Colonic mucosa (tissue), 4 donors: Measurements from ENCODE around the gene MTSS2. TPM values are rescaled to one million over a fixed set of nuclear protein-coding genes. Genes with fewer than 3 reads are reported as not detected.

Source experiments
- DNase-seq: peaks from one replicate; pipeline ENCODE4 v3.0.0-alpha.2; 2020
- H3K27ac ChIP-seq: fragments of 200-600 bp; one replicate; pipeline ENCODE4 v1.8.0; 2021
- H3K27me3 ChIP-seq: fragments of 200-600 bp; one replicate; pipeline ENCODE4 v1.8.0; 2021
- H3K36me3 ChIP-seq: fragments of 200-600 bp; one replicate; pipeline ENCODE4 v1.8.0; 2021
- H3K4me1 ChIP-seq: fragments of 200-600 bp; one replicate; pipeline ENCODE4 v1.8.0; 2021; ENCODE audit warnings: mild to moderate bottlenecking
- H3K4me3 ChIP-seq: fragments of 200-600 bp; one replicate; pipeline ENCODE4 v1.8.0; 2021
- H3K9ac ChIP-seq, 2 donors: one replicate each; pipeline ENCODE4 v1.7.0; 2013; ENCODE audit warnings: control low read depth in 2 of 2, low read depth in 2 of 2, low read length in 2 of 2
- H3K9me3 ChIP-seq: fragments of 200-600 bp; one replicate; pipeline ENCODE4 v1.8.0; 2021
- intact Hi-C: fragments of 100-400 bp; cut with DNase I; formaldehyde crosslinking; loops from one replicate; pipeline ENCODE4 v1.14.1; 2022
- total RNA-seq, 2 donors: library from RNA; stranded (reverse); fragmentation: NEBNext Ultra II Directional in 1 of 2; extraction: Animal tissue kit (Norgen Biotek cat#: 25700) in 1 of 2; gene quantifications; one replicate each; pipeline ENCODE4 v1.2.1, GENCODE V29; 2021
- TF ChIP-seq, protein P1 (sequence below): fragments of 200-600 bp; IDR thresholded peaks from one replicate; pipeline ENCODE4 v1.8.0; 2022; ENCODE audit warnings: antibody characterized with exemption, mild to moderate bottlenecking
- donor health status: healthy.
- donor health status: DM: no; HTN: no; CAD: no.
- donor health status: DM: no; HTN: no; CAD: no.

MTSS2 gene
- total RNA-seq, 2 donors from 2014 or later = 15.5 to 25.3 TPM

DNA sequence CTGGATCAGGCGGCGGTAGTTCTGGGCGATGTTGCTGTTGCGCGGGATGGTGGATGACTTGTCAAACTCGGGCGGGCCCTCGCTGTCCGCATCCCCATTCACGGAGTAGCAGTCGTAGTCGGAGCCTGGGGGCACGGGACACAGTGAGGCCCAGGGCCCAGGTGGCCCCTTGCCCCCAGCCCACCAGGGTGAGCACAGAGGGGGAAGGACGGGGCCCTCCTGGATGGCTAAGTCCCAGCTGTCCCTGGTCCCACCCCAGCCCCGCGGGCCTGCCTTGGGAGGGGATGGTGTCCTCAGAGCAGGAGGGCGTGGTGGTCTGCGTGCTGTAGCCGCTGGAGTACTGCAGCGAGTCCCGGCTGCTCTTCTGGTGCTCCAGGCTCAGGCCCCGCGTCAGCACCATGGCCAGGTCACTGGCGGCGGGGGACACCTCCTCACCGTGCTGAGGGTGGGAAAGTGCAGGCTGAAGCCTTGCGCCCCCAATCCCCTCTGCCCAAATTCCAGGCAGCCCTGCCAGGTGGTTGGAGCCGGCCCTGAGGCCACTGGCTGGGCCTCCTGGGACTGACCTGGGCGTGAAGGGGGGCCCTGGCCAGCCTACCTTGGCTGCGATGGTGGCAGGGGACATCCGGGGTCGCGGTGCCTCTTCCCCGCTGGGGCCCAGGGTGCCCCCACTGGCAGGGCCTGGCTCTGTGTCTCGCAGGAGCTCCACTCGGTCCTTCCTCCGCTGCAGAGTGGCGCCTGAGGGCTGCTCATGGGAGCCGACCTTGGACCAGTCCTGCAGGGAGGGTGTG is 21.3 kb downstream of the MTSS2 start:
- intact Hi-C loops = no loop called here
- Histone ChIP-seq H3K36me3 (no peaks in the 10 kb centered on the region), H3K27ac (no peak overlapping the region), H3K9me3 (no peaks in the 10 kb centered on the region), H3K4me1 (no peaks in the 10 kb centered on the region), H3K4me3 (no peak overlapping the region), H3K27me3 (no peaks in the 10 kb centered on the region), H3K9ac (no peak overlapping the region)
- no peak for DNase-seq
- TF ChIP-seq, protein P1, sequence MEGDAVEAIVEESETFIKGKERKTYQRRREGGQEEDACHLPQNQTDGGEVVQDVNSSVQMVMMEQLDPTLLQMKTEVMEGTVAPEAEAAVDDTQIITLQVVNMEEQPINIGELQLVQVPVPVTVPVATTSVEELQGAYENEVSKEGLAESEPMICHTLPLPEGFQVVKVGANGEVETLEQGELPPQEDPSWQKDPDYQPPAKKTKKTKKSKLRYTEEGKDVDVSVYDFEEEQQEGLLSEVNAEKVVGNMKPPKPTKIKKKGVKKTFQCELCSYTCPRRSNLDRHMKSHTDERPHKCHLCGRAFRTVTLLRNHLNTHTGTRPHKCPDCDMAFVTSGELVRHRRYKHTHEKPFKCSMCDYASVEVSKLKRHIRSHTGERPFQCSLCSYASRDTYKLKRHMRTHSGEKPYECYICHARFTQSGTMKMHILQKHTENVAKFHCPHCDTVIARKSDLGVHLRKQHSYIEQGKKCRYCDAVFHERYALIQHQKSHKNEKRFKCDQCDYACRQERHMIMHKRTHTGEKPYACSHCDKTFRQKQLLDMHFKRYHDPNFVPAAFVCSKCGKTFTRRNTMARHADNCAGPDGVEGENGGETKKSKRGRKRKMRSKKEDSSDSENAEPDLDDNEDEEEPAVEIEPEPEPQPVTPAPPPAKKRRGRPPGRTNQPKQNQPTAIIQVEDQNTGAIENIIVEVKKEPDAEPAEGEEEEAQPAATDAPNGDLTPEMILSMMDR = no peak

DNA sequence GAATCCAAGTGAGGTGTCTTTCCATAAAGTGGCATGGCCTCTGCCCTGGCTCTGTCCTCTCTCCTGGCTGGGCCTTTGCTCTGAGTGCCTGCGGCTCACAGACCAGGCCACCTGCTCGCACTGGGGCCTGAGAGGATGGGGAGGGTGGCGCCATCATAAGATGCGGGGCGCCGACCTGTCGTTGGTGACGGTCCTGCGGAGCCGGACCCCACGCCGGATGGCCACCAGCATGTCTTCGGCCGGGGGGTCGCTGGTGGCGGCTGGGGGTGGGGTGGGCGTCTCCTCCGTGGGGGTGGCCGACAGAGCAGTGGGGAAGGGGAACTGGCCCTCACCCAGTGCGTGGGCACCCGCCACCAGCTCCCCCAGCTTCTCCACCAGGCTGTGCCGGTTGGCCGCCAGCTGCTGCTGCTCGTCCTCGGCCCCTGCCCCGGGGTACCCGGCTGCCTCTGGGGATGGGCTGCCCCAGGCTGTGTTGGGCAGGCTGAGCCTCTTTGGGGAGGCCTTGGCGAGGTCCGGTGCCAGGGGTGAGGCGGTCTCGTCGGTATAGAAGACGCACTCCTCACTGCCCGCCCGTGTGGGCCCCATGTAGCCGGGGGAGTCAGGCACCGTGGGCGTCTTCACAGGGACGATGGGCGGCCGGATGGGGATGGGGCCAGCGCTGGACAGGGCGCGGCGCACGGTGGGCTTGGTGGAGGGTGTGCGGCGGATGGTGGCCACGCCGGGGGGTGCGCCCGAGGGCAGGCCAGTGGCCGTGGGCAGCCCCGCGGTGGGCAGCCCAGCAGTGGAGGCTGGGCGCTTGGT is 22.1 kb downstream of the MTSS2 start:
- no peak overlapping the region for H3K27ac ChIP-seq

DNA sequence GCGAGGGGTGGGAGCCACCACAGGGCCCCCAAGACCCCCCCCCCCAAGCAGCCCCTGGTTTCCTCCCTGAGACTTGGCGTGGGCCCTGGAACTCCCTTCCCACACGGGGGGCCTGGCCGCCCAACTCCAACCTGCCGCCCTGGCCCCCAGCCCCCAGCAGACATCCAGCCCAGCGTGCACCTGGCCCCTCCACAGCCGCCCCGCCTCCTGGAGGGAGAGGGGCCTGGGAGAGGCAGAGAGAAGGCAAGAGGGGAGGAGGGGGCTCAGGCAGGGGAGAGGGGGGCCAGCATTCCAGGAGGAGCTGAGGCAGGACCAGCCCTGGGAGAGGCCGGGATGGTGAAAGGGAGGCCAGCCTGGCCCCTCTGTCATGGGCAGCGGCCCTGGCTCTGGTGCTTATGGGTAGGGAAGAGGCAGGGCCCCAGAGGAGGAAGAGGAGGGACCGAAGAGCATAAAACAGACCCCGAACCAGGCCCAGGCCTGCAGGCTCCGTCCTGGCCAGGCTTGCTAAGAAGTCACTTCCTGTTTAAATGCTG is 22.8 kb downstream of the MTSS2 start:
- intact Hi-C loops = no loop called here
- no peaks in the 10 kb centered on the region for H3K4me1 ChIP-seq
- H3K36me3 ChIP-seq = no peaks in the 10 kb centered on the region
- DNase-seq = no peak
- no peak overlapping the region for H3K4me3 ChIP-seq
- no peaks in the 10 kb centered on the region for H3K9me3 ChIP-seq
- no peak overlapping the region for H3K27ac ChIP-seq
- H3K27me3 ChIP-seq = no peaks in the 10 kb centered on the region
- TF ChIP-seq, protein P1 = no peak
- no peak overlapping the region for H3K9ac ChIP-seq

More for the DNA sequence above, 22.1 kb downstream of the MTSS2 start:
- H3K4me3 ChIP-seq = no peak overlapping the region
- H3K9me3 ChIP-seq = no peaks in the 10 kb centered on the region
- no peak overlapping the region for H3K9ac ChIP-seq
- H3K36me3 ChIP-seq = no peaks in the 10 kb centered on the region
- no peaks in the 10 kb centered on the region for H3K4me1 ChIP-seq
- intact Hi-C loops = no loop called here
- no peaks in the 10 kb centered on the region for H3K27me3 ChIP-seq
- TF ChIP-seq, protein P1 = no peak
- no peak for DNase-seq

DNA sequence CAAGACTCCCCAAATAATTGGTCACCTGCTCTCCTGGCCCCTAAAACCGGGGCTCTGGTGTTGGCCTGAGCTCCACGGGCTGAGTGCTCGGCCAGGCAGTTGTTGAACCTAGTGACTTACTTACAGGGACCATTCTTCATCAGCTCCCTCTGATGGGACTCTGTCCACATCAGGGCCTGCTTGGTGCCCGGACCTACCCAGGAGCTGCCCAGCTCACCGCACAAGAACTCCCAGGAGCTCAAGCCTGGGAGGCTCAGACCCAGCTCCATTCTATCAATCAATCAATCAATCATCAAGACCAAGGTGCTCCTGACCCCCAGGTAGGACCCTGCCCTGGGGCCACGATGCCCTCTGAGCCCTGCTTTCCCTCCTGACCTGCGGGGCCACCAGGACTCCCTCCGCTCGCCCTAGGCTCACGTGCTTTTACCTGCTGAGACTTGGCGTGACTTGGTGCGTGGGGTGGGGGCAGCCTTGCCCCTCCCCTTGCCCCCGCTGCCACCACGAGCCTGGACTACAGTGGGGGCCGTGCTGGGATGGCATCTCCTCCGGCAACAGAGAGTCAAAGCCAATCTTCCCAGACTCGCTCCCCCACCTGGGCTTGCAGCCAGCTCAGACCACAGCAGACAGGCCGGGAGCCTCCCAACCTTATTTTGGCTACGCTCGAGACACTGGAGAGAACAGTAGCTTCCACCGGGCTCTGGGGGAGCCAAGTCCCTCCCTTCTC is 23.8 kb downstream of the MTSS2 start:
- no peak for DNase-seq
- Histone ChIP-seq H3K36me3 (no peaks in the 10 kb centered on the region), H3K4me1 (no peaks in the 10 kb centered on the region), H3K27ac (no peak overlapping the region), H3K9me3 (no peaks in the 10 kb centered on the region), H3K4me3 (no peak overlapping the region), H3K27me3 (no peaks in the 10 kb centered on the region), H3K9ac (peak overlapping the region in 1 of 2 donors; percentile 24)
- intact Hi-C loops = no loop called here
- TF ChIP-seq, protein P1 = no peak

DNA sequence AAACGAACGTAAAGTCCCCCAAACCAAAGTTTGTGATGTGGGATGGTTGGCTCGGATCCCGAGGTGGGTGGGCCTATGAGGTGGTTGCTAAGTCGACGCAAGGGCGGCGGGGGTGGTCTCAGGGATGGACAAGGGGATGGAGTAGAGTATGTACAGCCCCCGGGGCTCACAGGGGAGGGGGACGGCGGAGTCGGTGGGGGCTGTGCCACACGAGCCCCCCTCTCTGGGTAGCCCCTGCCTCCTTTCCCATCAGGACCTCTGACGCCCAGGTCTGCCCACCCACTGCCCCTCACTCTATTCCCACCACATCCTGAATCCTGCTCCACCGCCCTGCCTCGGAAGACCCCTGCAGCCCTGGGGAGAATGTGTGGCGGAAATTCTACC is 24.3 kb downstream of the MTSS2 start:
- intact Hi-C loops = no loop called here
- no peak overlapping the region for H3K4me3 ChIP-seq
- TF ChIP-seq, protein P1 = no peak
- H3K36me3 ChIP-seq = no peaks in the 10 kb centered on the region
- no peak overlapping the region for H3K27ac ChIP-seq
- no peak for DNase-seq
- no peaks in the 10 kb centered on the region for H3K9me3 ChIP-seq
- no peak overlapping the region for H3K9ac ChIP-seq
- H3K4me1 ChIP-seq = no peaks in the 10 kb centered on the region
- H3K27me3 ChIP-seq = no peaks in the 10 kb centered on the region
